IPS-18c (cell line): ENCODE data around the gene CFAP46.
"Not testable (repeated sequence)": the region's sequence is repeated elsewhere in the genome, so short reads cannot be mapped to it uniquely, and the experiment has no call there.

Experiments
- H3K4me3 ChIP-seq: 2 replicates; pipeline ENCODE4 v1.7.0; 2013; ENCODE audit warnings: low read depth, mild to moderate bottlenecking, low read length, moderate library complexity; ENCODE audit not compliant: insufficient read depth
- H3K9me3 ChIP-seq: one replicate; pipeline ENCODE4 v1.6.1; 2013; ENCODE audit warnings: mild to moderate bottlenecking, low read length, moderate library complexity; ENCODE audit not compliant: control insufficient read depth, insufficient read depth

Gene CFAP46

DNA sequence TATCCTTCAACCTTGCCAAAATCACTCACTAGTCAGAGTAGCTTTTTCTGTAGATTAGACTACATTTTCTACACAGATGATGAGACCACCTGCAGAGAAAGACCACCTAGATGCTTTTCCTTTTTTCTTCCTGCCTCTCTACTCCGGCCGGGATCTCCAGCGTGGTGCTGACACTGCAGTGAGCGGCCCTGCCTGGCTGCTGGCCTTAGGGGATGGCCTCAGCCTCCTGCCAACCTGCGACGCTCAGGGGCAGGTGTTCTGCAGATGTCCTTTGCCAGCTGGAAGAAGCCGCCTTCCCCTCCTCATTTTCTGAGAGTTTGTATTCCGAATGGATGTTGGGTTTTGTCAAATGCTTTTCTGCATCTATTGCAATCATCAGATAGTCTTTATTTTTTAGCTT, 113.0 kb downstream of the CFAP46 start:
- peaks cover 16% of the 10 kb centered on the region for H3K9me3 ChIP-seq

DNA sequence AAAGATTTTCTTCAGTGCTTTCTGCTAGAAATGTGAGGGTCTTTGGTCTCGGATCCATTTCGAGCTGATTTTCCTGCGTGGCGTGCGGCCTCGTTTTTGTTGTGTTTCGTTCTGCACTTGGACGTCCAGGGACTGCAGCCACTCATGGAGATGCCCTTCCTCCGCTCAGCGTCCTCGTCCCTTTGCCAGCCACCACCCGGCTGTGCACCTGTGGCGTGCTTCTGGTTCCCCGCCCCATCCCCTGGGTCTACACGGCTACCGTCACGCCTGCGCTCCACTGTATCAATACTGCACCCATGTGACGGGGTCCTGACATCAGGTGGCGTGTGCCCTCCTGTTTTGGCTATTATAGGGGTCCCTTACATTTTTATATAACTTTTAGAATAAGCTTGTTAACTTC, 113.7 kb downstream of the CFAP46 start:
- Histone ChIP-seq H3K9me3 (peaks cover 16% of the 10 kb centered on the region), H3K4me3 (no peak overlapping the region)

More for the DNA sequence above, 113.0 kb downstream of the CFAP46 start:
- H3K4me3 ChIP-seq, result no peak overlapping the region

DNA sequence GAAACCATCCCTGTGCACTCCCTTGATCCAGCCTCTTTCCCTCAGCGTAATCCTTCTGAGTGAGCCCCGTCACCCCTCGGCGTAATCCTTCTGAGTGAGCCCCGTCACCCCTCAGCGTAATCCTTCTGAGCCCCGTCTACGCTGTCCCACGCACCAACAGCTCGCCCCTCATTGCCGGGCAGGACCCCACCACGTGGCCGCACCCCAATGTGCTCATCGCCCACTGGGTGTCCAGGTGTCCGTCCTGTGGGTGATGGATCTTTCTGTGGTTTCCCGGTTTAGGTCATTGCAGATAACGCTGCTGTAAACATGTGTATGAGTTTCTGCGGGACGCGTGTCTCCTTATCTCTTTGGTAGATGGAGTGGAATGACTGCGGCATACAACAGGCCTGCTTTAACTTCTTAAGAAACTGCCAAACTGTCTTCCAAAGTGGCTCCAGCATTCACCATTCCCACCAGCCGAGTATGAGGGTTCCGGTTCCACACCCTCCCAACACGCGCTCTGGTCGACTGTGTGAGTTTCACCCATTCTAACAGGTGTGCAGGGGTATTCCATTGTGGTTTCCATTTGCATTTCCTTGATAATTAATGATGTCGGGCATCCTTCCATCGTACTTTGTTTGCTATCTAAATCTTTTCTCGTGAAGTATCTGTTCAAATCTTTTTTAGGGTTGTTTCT, 114.4 kb downstream of the CFAP46 start:
- Histone ChIP-seq H3K4me3 (no peak overlapping the region), H3K9me3 (peaks cover 17% of the 10 kb centered on the region)

DNA sequence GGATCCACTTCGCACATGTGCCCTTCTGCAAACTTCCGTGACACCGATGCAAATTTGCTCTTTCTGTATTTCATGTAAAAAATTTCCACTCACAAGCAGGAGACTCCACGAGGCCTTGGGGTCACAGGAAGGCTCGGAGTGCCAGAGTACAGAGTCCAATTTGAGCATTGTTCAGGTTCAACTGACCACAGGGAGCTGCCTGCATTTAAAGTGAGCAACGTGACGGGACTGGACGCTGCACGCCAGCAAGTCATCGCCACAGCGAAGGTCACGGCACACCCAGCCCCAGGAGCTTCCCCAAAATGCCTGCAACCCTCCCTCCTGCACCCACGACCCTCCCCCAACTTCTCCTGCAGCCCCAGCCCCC, 115.0 kb downstream of the CFAP46 start:
- Histone ChIP-seq H3K4me3 (no peak overlapping the region), H3K9me3 (peaks cover 20% of the 10 kb centered on the region)

DNA sequence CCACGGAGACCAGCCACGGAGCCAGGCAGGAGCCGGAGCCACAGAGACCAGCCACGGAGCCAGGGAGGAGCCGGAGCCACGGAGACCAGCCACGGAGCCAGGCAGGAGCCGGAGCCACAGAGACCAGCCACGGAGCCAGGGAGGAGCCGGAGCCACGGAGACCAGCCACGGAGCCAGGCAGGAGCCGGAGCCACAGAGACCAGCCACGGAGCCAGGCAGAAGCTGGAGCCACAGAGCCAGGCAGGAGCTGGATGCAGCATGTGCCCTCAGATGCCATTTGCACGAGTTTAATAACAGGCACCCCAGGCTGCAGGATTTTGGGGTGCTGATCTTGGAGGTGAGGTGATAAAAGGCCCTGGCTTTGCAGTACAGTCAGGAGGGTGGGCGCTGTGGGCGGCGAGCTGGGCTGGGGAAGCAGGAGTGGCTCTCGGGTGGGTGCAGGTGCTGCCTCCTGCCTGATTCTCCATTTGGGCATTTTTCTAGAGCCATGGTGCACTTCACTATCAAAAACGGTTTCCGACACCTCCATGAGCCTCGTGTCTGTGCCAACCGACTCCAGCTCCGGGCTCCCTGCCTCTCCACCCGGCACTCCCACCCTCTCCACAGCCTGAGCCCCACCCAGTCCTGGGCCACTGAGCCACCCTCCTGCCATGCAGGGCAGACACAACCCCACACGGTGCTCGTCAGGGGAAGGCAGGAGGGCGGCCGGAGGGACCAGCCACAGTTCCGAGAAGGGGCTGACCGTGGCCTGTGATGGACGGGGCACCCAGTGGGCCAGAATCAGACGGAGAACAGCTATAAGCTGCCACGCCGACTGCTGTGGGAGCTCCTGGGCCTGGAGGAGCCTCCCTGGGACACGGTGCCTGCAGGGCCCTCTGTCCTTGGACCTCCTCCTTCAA, 115.6 kb downstream of the CFAP46 start:
- Histone ChIP-seq H3K9me3 (peaks cover 20% of the 10 kb centered on the region), H3K4me3 (no peak overlapping the region; the same call in 1 of the 2 replicates)

DNA sequence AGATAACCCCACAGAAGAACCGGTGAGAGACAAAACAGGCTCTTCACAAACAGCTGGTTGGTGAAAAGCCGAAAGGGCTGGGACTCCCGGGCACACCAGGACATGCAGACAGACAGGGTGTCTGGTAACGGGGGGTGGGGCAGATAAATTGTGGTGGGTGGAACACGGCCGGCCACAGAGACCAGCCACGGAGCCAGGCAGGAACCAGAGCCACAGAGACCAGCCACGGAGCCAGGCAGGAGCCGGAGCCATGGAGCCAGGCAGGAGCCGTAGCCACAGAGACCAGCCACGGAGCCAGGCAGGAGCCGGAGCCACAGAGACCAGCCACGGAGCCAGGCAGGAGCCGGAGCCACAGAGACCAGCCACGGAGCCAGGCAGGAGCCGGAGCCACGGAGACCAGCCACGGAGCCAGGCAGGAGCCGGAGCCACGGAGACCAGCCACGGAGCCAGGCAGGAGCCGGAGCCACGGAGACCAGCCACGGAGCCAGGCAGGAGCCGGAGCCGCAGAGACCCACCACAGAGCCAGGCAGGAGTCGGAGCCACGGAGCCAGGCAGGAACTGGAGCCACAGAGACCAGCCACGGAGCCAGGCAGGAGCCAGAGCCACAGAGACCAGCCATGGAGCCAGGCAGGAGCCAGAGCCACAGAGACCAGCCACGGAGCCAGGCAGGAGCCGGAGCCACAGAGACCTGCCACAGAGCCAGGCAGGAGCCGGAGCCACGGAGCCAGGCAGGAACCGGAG, 116.4 kb downstream of the CFAP46 start:
- H3K9me3 ChIP-seq, result peaks cover 20% of the 10 kb centered on the region
- H3K4me3 ChIP-seq, result not testable (repeated sequence)

DNA sequence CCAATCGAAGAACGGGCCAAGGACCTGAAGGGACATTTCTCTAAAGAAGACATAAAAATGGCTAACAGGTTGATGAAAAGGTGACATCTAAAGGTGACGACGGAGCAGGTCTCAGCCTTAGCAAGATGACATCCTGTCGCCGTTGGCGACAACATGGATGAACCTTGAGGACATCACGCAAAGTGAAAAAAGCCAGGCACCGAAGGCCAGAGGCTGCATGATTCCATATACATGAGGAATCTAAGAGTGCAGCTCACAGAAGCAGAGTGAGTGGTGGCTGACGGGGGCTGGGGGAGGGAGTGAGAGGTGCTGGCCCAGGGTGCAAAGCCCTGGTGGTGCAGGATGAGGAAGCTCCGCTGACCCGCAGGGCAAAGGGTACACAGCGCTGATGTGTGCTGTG, 122.3 kb downstream of the CFAP46 start:
- H3K9me3 ChIP-seq, result peaks cover 4% of the 10 kb centered on the region
- no peak overlapping the region for H3K4me3 ChIP-seq

DNA sequence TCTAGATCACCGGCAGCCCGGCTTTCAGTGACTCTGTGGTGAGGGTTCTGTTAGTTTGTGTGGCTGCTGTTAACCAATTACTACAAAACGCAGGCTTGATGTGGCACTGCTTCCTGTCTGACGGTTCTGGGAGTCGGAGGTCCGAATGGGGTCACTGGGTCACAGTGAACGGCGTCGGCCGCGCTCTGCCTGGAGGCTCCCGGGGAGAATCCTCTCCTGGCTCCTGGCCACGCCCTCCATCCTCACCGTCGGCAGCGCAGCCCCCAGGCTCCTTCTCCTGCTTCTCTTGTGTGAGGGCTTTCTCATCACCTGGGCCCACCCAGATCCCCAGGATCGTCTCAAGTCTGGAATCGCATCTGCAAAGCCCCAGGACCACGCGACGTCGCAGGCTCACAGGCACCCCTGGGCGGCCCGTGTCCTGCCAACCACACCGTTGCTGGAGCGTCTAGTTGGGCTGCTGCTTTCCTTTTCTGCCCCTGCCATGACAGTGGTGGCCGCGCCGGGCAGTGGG, 124.6 kb downstream of the CFAP46 start:
- Histone ChIP-seq H3K4me3 (no peak overlapping the region), H3K9me3 (peaks cover under 1% of the 10 kb centered on the region)

DNA sequence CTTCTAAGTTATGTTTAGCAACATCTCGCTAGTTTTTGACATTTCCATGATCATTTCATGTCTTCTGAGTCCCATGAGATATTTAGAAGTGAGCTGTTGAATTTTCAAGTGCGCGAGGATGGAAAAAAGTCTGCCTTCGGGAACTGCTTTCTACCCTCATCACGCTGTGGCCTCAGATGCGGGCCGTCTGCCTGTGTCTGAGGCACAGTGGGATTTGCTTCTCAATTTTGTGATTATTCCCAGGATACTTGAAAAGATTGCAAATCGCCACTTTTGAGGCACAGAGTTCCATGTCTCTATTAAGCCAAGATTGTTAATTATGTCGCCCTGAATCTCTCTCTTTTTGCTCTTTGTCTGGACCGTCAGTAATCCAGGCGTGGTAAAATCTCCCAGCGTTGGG, 125.7 kb downstream of the CFAP46 start:
- Histone ChIP-seq H3K9me3 (no peaks in the 10 kb centered on the region), H3K4me3 (no peak overlapping the region)

DNA sequence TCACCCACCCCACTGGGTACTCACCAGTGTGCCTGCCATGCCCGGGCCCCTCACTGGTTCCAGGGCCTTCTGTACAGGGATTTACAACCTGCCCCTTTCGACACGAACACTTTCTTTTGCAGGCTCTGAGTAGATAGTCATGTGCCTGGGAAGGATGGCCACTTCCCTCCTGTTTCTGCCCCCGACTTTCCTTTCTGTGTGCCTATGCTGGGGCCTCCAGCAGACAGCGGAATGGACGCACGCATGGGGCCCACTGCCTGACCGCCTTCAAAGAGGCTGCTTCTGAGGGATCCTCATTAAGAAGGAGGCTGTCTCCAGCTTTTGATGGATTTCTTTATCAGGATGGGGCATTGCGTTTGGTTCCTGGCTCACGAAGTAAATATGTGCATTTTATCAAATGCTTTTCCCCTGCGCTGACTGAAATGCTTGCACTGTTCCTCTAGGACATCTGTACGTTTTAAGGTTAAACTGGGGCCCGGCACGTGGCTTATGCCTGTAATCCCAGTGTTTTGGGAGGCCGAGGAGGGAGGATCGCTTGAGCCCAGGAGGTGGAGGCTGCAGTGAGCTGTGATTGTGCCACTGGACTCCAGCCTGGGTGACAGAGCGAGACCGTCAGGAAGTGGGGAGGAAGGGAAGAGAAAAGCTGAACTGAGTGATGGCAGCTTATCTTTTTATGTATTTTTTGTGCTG, 127.1 kb downstream of the CFAP46 start:
- H3K9me3 ChIP-seq, result no peaks in the 10 kb centered on the region
- no peak overlapping the region for H3K4me3 ChIP-seq

DNA sequence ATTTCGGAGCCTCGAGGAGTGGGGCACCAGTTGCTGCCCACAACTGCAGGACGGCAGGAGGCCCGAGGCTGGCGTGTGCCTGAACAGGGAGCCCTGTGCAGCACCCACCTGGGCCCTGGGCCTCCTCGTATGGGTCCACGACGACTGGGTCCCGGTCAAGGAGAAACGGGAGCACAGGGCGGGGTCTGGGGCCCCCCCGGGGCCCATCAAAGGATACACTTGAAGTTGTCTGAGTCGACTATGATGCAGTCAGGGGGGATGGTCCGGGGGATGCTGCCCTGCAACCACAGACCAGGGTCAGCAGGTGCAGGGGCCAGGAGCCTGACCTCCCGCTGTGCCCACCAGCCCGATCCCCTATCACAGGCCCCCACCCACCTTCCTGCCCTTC, 127.9 kb downstream of the CFAP46 start:
- H3K4me3 ChIP-seq, result no peak overlapping the region
- no peaks in the 10 kb centered on the region for H3K9me3 ChIP-seq

DNA sequence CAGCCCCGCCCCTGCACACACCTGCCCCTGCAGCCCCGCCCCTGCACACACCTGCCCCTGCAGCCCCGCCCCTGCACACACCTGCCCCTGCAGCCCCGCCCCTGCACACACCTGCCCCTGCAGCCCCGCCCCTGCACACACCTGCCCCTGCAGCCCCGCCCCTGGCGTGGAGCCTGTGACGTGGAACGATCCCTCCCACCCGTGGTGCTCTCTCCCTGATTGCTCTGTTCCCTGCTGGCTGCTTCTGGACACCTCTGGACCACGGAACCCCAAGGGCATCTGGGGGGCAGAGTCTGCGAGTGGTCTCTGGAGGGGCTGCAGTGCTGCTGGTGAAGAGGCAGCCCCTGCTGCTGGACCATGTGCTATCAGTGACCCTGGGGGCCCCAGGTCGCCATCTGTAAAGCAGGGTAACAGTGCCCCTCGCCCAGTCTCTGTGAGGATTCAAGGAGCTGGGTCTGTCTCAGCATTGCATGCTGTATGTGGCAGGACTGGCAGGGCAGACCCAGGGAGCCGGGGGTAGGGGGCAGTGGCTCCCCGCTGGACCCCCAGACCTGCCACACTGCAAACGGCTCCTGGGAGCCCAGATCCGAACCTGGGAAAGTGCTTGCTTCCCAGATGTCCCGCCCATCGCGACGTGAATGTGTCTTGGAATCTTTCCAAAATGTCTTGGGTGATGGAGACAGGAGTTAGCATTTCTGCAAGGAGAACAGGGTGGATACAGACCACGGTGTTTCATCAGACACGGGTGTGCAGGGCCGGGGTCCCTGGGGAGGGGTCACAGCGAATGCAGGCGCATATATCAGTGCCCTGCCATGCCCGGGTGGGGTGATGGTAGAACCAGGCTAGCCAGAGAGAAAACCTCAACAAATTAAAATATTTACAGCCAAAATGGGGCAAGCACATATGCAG, 128.6 kb downstream of the CFAP46 start:
- Histone ChIP-seq H3K9me3 (no peaks in the 10 kb centered on the region), H3K4me3 (no peak overlapping the region)

DNA sequence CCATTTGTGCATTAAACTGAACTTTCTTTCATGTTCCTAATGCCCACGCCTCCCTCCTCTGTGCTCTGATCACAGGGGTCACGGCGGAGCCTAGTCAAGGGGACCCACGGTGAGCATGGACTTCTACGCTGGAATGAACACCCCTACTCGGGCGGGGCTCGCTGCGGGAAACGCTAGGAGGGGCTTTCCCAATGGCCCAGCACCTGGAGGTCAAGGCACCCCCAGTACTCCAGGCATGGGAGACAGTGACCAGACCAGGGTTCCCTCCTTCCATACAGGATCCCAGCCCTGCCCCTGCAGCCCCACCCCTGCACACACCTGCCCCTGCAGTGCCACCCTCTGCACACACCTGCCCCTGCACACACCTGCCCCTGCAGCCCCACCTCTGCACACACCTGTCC, 129.4 kb downstream of the CFAP46 start:
- Histone ChIP-seq H3K9me3 (peaks cover 2% of the 10 kb centered on the region), H3K4me3 (no peak overlapping the region)

DNA sequence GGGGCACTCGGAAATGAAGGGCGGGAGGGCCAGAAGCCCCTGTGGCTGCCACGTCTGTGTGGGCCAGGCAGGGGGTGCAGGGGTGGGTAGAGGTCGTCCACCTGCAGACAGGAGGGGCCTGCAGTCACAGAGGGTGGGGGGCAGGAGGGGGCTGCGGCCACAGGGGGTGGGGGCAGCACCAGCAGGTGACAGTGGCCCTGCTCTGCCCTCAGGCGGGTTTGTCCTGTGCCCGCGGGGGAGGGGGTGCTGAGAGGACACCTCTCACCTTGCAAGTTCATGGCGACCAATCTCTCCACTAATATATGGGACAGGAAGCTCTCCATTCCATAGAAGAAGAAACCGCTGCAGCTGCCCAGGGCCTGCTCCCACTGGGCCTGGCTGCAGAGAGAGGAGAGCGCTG, 129.8 kb downstream of the CFAP46 start:
- no peak overlapping the region for H3K4me3 ChIP-seq
- H3K9me3 ChIP-seq, result peaks cover 2% of the 10 kb centered on the region

DNA sequence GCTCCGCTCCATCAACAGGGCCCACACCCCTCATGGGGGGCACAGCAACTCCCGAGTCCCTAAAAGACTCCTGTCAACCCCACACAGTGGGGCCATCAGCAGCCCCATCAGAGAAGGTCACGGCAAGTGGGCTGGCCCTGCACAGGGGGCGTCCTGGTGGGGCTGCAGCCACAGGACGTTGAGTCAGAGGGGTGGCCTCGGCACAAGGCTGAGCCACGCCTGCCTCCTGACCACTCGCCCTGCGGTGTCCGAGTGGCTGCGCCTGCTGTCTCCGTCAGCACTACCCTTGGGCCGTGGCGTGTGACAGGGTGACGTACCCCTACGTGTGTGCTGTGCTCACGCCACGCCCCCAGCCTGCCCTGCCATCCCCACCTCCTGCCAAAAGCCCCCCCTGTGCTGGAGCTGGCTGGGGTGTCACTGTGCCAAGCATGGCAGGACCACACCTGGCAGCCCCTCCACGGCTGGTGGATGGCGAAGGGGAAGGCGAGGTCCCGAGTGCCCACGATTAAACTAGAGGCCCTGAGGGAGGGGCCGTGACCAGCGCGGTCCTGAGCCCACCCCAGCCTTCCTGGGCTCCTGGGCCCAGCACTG, 130.4 kb downstream of the CFAP46 start:
- H3K4me3 ChIP-seq, result no peak overlapping the region
- peaks cover 2% of the 10 kb centered on the region for H3K9me3 ChIP-seq
